ENCODE measurements around the gene ARGLU1. TPM values are rescaled to one million over a fixed set of nuclear protein-coding genes. Genes with fewer than 3 reads are reported as not detected.

Gene ARGLU1
- total RNA-seq, 1 donor from 2014 or later = 90.9 TPM

GRCh38 chr13:106541826-106542225 lies 26.1 kb downstream of the ARGLU1 start:
- DNase-seq = no peak

- DNase-seq = no peak
Observed at GRCh38 chr13:106540613-106541012, 27.3 kb downstream of the ARGLU1 start.

- DNase-seq = no peak
Observed at GRCh38 chr13:106537521-106537920, 30.4 kb downstream of the ARGLU1 start.

- DNase-seq = peak; percentile 85
Observed at GRCh38 chr13:106536244-106537034, 31.5 kb downstream of the ARGLU1 start.

- peak; percentile 82 for DNase-seq
Observed at GRCh38 chr13:106535552-106536243, 32.2 kb downstream of the ARGLU1 start, which contains the start of gene EFNB2. TSS of gene EFNB2 (minus strand) at chr13:106535662. CDS start at chr13:106534964, 698 bp downstream.

- no peak for DNase-seq
Observed at GRCh38 chr13:106534639-106535551, 33.0 kb downstream of the ARGLU1 start.

- no peak for DNase-seq
Observed at GRCh38 chr13:106533943-106534638, 33.8 kb downstream of the ARGLU1 start.

GRCh38 chr13:106533101-106533942 lies 34.6 kb downstream of the ARGLU1 start:
- DNase-seq = peak; percentile 64

- peak; percentile 45 for DNase-seq
Observed at GRCh38 chr13:106532111-106532929, 35.6 kb downstream of the ARGLU1 start.

- no peak for DNase-seq
Observed at GRCh38 chr13:106530980-106531481, 36.9 kb downstream of the ARGLU1 start.

- DNase-seq = no peak
Observed at GRCh38 chr13:106530171-106530851, 37.6 kb downstream of the ARGLU1 start.

GRCh38 chr13:106529415-106530170 lies 38.3 kb downstream of the ARGLU1 start:
- DNase-seq = no peak

- DNase-seq = no peak
Observed at GRCh38 chr13:106528718-106529414, 39.1 kb downstream of the ARGLU1 start.

GRCh38 chr13:106527826-106528225 lies 40.1 kb downstream of the ARGLU1 start:
- no peak for DNase-seq

- DNase-seq = no peak
Observed at GRCh38 chr13:106527445-106527801, 40.5 kb downstream of the ARGLU1 start.

- DNase-seq = no peak
Observed at GRCh38 chr13:106526738-106527444, 41.0 kb downstream of the ARGLU1 start.

GRCh38 chr13:106525865-106526264 lies 42.1 kb downstream of the ARGLU1 start:
- no peak for DNase-seq

All from skin of body (tissue), 2 donors.